GM12878 (cell line): Measurements from ENCODE around the gene INSIG1. TPM values are rescaled to one million over a fixed set of nuclear protein-coding genes. Genes with fewer than 3 reads are reported as not detected.

Source experiments
- BMI1 ChIP-seq: fragments of 450-650 bp; IDR thresholded peaks from 2 replicates; pipeline ENCODE4 v1.6.1; 2016; ENCODE audit warnings: mild to moderate bottlenecking, moderate library complexity, borderline replicate concordance
- CBFB ChIP-seq: IDR thresholded peaks from 2 replicates; pipeline ENCODE4 v1.6.1; 2016; ENCODE audit warnings: antibody characterized with exemption, low read depth
- CHD1 ChIP-seq: IDR thresholded peaks from 2 replicates; pipeline ENCODE4 v1.6.1; 2012; ENCODE audit warnings: low read depth, low read length, improper control_type of control experiment
- EP300 ChIP-seq, 2 experiments: fragments of 150-350 bp in 1 of 2; IDR thresholded peaks; 2 replicates each; pipeline ENCODE4 v1.6.1; 2011 to 2012; ENCODE audit warnings: low read depth in 2 of 2, low read length in 2 of 2, borderline replicate concordance in 1 of 2, improper control_type of control experiment in 1 of 2, inconsistent platforms in 1 of 2; ENCODE audit not compliant: control insufficient read depth in 1 of 2
- EZH2 ChIP-seq: IDR thresholded peaks from 2 replicates; pipeline ENCODE4 v1.6.1; 2012; ENCODE audit warnings: low read depth, mild to moderate bottlenecking, control low read depth, inconsistent platforms, low read length, borderline replicate concordance; ENCODE audit not compliant: control insufficient read depth
- GABPA ChIP-seq: IDR thresholded peaks from 2 replicates; pipeline ENCODE4 v1.6.1; 2014; ENCODE audit warnings: antibody characterized with exemption, low read depth, mild to moderate bottlenecking, inconsistent platforms
- HCFC1 ChIP-seq: fragments of 150-350 bp; IDR thresholded peaks from 2 replicates; pipeline ENCODE4 v1.6.1; 2014; ENCODE audit warnings: low read length
- HDGF ChIP-seq: fragments of 450-650 bp; IDR thresholded peaks from 2 replicates; pipeline ENCODE4 v1.6.1; 2016; ENCODE audit warnings: antibody characterized with exemption
- HSF1 ChIP-seq: fragments of 150-350 bp; IDR thresholded peaks from 2 replicates; pipeline ENCODE4 v1.6.1; 2014; ENCODE audit warnings: mild to moderate bottlenecking, low read depth, low read length
- MXI1 ChIP-seq: fragments of 150-350 bp; IDR thresholded peaks from 2 replicates; pipeline ENCODE4 v1.6.1; 2011; ENCODE audit warnings: low read depth, mild to moderate bottlenecking, inconsistent platforms, low read length, improper control_type of control experiment
- NBN ChIP-seq: fragments of 450-650 bp; IDR thresholded peaks from 2 replicates; pipeline ENCODE4 v1.6.1; 2016
- NFYB ChIP-seq: IDR thresholded peaks from 2 replicates; pipeline ENCODE4 v1.6.1; 2011; ENCODE audit warnings: low read depth, mild to moderate bottlenecking, low read length, improper control_type of control experiment, moderate library complexity; ENCODE audit not compliant: insufficient read depth
- NRF1 ChIP-seq: conservative IDR thresholded peaks from 2 replicates; pipeline ENCODE4 v1.6.1; 2011; ENCODE audit warnings: mild to moderate bottlenecking, low read depth, low read length, improper control_type of control experiment
- POU2F2 ChIP-seq: IDR thresholded peaks from 3 replicates; pipeline ENCODE4 v1.6.1; 2011; ENCODE audit warnings: low read depth, mild to moderate bottlenecking, low read length, borderline replicate concordance
- SP1 ChIP-seq: IDR thresholded peaks from one replicate; pipeline ENCODE4 v1.6.1; 2011; ENCODE audit warnings: low read depth, low read length
- SREBF1 ChIP-seq: IDR thresholded peaks from 2 replicates; pipeline ENCODE4 v1.6.1; 2012; ENCODE audit warnings: mild to moderate bottlenecking, low read length
- STAT1 ChIP-seq: fragments of 450-650 bp; conservative IDR thresholded peaks from 2 replicates; pipeline ENCODE4 v1.6.1; 2014; ENCODE audit warnings: antibody characterized with exemption, mild to moderate bottlenecking
- USF2 ChIP-seq: IDR thresholded peaks from 2 replicates; pipeline ENCODE4 v1.6.1; 2011; ENCODE audit warnings: low read depth, low read length, improper control_type of control experiment, borderline replicate concordance
- polyA plus RNA-seq, 11 experiments: library from polyadenylated mRNA; depleted of rRNA in 4 of 11; unstranded in 6 of 11; stranded (reverse) in 5 of 11; fragments of >200 nt; fragmentation: Nextera tagmentation in 4 of 11; fragmentation: Illumina TruSeq in 1 of 11; extraction: Ambion mirVana in 4 of 11; extraction: Trizol in 1 of 11; gene quantifications; 1 replicate in 1 of 11; 2 replicates in 10 of 11; pipeline versions ENCODE4 v1.2.1 to v1.2.3, GENCODE V29; 2011 to 2016; ENCODE audit warnings: inconsistent platforms in 2 of 11, missing spikeins in 2 of 11, low read depth in 1 of 11
- total RNA-seq, 4 experiments: library from RNA; depleted of rRNA in 3 of 4; stranded (reverse); fragments of >200 nt in 3 of 4; fragmentation: Illumina TruSeq in 1 of 4; extraction: Trizol in 1 of 4; gene quantifications; 2 replicates each; pipeline versions ENCODE4 v1.2.1 to v1.2.3, GENCODE V29; 2013 to 2021
- TF ChIP-seq, protein P1 (sequence below): IDR thresholded peaks from 2 replicates; pipeline ENCODE4 v1.6.1; 2011; ENCODE audit warnings: borderline replicate concordance, low read depth, mild to moderate bottlenecking, moderate library complexity, low read length; ENCODE audit not compliant: insufficient read depth, poor library complexity, severe bottlenecking
- TF ChIP-seq, protein P2 (sequence below): fragments of 450-650 bp; IDR thresholded peaks from 2 replicates; pipeline ENCODE4 v1.6.1; 2018; ENCODE audit warnings: borderline replicate concordance, mild to moderate bottlenecking; ENCODE audit not compliant: partially characterized antibody

INSIG1 gene
- total and polyA plus RNA-seq, 10 of the 15 experiments (the other 5 are each of a cell fraction or from before 2014, with no cell fraction given), result 29.6 to 168 (median 91.1) TPM

- peak; percentile 94 for TF ChIP-seq SREBF1
- TF ChIP-seq NRF1, result no peak
- TF ChIP-seq HSF1, result no peak
- TF ChIP-seq HCFC1, result no peak
- TF ChIP-seq STAT1, result no peak
- TF ChIP-seq GABPA, result no peak
- TF ChIP-seq EZH2, result 0 out of 2 replicates have a peak, but pooled peaks have one; percentile 66
- peak; percentile 77 for TF ChIP-seq SP1
- 0 out of 2 replicates have a peak, but pooled peaks have one; percentile 28 for TF ChIP-seq NBN
- peak; percentile 80 for TF ChIP-seq USF2
- peak; percentile 43 to 57; a peak in 3 of 4 replicates for TF ChIP-seq EP300 (IDR thresholded peaks at IDR 0.05; ENCODE audit: borderline replicate concordance in 1 of 2, control insufficient read depth in 1 of 2, low read depth in 2 of 2, low read length in 2 of 2)
- peak; percentile 97 for TF ChIP-seq MXI1
- peak; percentile 7; the same call in 1 of the 3 replicates for TF ChIP-seq POU2F2
- peak; percentile 68; the same call in 1 of the 2 replicates for TF ChIP-seq CBFB
- no peak for TF ChIP-seq CHD1
- TF ChIP-seq, protein P1, sequence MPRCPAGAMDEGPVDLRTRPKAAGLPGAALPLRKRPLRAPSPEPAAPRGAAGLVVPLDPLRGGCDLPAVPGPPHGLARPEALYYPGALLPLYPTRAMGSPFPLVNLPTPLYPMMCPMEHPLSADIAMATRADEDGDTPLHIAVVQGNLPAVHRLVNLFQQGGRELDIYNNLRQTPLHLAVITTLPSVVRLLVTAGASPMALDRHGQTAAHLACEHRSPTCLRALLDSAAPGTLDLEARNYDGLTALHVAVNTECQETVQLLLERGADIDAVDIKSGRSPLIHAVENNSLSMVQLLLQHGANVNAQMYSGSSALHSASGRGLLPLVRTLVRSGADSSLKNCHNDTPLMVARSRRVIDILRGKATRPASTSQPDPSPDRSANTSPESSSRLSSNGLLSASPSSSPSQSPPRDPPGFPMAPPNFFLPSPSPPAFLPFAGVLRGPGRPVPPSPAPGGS, result no peak
- peak; percentile 98 for TF ChIP-seq NFYB
- peak; percentile 91 for TF ChIP-seq BMI1
- TF ChIP-seq, protein P2, sequence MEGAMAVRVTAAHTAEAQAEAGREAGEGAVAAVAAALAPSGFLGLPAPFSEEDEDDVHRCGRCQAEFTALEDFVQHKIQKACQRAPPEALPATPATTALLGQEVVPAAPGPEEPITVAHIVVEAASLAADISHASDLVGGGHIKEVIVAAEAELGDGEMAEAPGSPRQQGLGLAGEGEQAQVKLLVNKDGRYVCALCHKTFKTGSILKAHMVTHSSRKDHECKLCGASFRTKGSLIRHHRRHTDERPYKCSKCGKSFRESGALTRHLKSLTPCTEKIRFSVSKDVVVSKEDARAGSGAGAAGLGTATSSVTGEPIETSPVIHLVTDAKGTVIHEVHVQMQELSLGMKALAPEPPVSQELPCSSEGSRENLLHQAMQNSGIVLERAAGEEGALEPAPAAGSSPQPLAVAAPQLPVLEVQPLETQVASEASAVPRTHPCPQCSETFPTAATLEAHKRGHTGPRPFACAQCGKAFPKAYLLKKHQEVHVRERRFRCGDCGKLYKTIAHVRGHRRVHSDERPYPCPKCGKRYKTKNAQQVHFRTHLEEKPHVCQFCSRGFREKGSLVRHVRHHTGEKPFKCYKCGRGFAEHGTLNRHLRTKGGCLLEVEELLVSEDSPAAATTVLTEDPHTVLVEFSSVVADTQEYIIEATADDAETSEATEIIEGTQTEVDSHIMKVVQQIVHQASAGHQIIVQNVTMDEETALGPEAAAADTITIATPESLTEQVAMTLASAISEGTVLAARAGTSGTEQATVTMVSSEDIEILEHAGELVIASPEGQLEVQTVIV, result peak; percentile 91
- TF ChIP-seq HDGF, result peak; percentile 83; the same call in 1 of the 2 replicates
These were observed 1.3 kb downstream of the INSIG1 start (continued) for GRCh38 chr7:155298834-155299534.
